Loucy (cell line): ENCODE results near the gene NGEF.

Source experiments
- H2AFZ ChIP-seq: fragments of 200-600 bp; sonication (generic); 2 replicates; pipeline ENCODE4 v1.6.0; 2016; ENCODE audit warnings: antibody characterized with exemption, mild to moderate bottlenecking, low read length, moderate library complexity
- H3F3A ChIP-seq: fragments of 200-600 bp; 2 replicates; pipeline ENCODE4 v1.6.0; 2016; ENCODE audit warnings: antibody characterized with exemption, low read depth, mild to moderate bottlenecking
- H3K27me3 ChIP-seq: fragments of 200-600 bp; sonication (generic); 2 replicates; pipeline ENCODE4 v1.6.1; 2014; ENCODE audit warnings: low read length, mild to moderate bottlenecking; ENCODE audit not compliant: insufficient read depth, poor library complexity, severe bottlenecking
- H3K36me3 ChIP-seq: fragments of 200-600 bp; sonication (generic); 2 replicates; pipeline ENCODE4 v1.6.1; 2016; ENCODE audit warnings: low read length; ENCODE audit not compliant: insufficient read depth
- H3K4me1 ChIP-seq: fragments of 200-600 bp; sonication (generic); 2 replicates; pipeline ENCODE4 v1.5.1; 2014; ENCODE audit warnings: low read length, mild to moderate bottlenecking; ENCODE audit not compliant: insufficient read depth, poor library complexity, severe bottlenecking
- H3K4me2 ChIP-seq: fragments of 200-600 bp; sonication (generic); 2 replicates; pipeline ENCODE4 v1.6.0; 2014; ENCODE audit warnings: antibody characterized with exemption, low read length, low read depth, mild to moderate bottlenecking; ENCODE audit not compliant: poor library complexity, severe bottlenecking
- H3K4me3 ChIP-seq: fragments of 200-600 bp; sonication (generic); 2 replicates; pipeline ENCODE4 v1.5.1; 2014; ENCODE audit warnings: low read length, mild to moderate bottlenecking, mixed read lengths; ENCODE audit not compliant: poor library complexity, severe bottlenecking
- H3K79me2 ChIP-seq: fragments of 200-600 bp; sonication (generic); 2 replicates; pipeline ENCODE4 v1.6.1; 2014; ENCODE audit warnings: low read length; ENCODE audit not compliant: insufficient read depth
- H3K9ac ChIP-seq: fragments of 200-600 bp; sonication (generic); 2 replicates; pipeline ENCODE4 v1.6.0; 2014; ENCODE audit warnings: mild to moderate bottlenecking, low read depth, low read length, moderate library complexity; ENCODE audit not compliant: poor library complexity, severe bottlenecking
- H3K9me2 ChIP-seq: fragments of 200-600 bp; sonication (generic); replicated peaks from 2 replicates; pipeline ENCODE4 v1.6.1; 2016; ENCODE audit warnings: low read depth, low read length, mixed read lengths
- H3K9me3 ChIP-seq: fragments of 200-600 bp; sonication (generic); 2 replicates; pipeline ENCODE4 v1.6.1; 2014; ENCODE audit warnings: mild to moderate bottlenecking, antibody characterized with exemption, low read length, low read depth; ENCODE audit not compliant: insufficient read depth
- H4K20me1 ChIP-seq: fragments of 200-600 bp; sonication (generic); 2 replicates; pipeline ENCODE4 v1.6.0; 2014; ENCODE audit warnings: antibody characterized with exemption, low read length, mild to moderate bottlenecking; ENCODE audit not compliant: insufficient read depth, poor library complexity, severe bottlenecking
- EZH2phosphoT487 ChIP-seq: fragments of 200-600 bp; IDR thresholded peaks from 2 replicates; pipeline ENCODE4 v1.6.1; 2018; ENCODE audit warnings: antibody characterized with exemption, mild to moderate bottlenecking, moderate library complexity, borderline replicate concordance
- TF ChIP-seq, protein P1 (sequence below): fragments of 200-600 bp; sonication (generic); conservative IDR thresholded peaks from 2 replicates; pipeline ENCODE4 v1.5.1; 2014; ENCODE audit warnings: mild to moderate bottlenecking, antibody characterized with exemption, low read length

NGEF gene

DNA sequence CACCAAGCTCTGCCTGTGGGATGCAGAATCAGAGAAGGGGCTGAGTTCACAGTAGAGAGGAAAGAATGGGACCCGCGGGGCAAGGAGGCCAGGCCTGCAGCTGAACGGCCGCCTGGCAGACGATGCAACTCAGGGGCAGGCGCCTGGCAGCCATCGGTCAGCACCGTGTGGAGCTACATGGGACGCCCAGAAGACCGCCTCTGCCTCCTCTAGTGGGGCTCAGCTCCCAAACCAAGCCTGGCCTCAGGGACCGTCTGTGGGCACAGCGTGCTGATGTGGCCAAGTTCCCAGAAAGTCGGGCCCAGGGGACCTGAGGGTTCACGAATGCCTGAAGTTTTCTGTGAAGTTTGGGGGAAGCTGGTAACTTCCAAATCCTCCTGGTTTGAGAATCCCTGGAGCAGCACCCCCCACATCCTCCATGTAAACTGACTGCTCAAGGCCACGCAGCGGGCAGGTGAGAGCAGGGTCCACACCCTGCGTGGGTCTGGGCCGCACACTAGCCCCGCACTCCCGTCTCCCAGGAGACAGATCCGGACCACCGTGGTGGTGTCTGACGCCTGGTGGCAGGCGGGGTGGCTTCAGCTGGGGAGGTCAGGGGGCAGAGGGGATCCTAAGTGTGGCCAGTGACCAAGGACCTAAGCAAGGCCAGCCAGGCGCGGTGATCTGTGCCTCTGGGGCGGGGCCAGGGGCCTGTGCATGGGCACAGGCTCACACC is 128.3 kb downstream of the NGEF start:
- Histone ChIP-seq H3K36me3 (no peaks in the 10 kb centered on the region), H3K9ac (no peak overlapping the region), H3K4me3 (no peak overlapping the region), H3K79me2 (no peaks in the 10 kb centered on the region), H3K27me3 (no peaks in the 10 kb centered on the region), H3F3A (no peaks in the 10 kb centered on the region), H3K9me2 (no peaks in the 10 kb centered on the region), H2AFZ (no peak overlapping the region), H3K9me3 (no peaks in the 10 kb centered on the region), H3K4me2 (no peak overlapping the region), H3K4me1 (no peaks in the 10 kb centered on the region), H4K20me1 (no peaks in the 10 kb centered on the region)
- TF ChIP-seq, protein P1, sequence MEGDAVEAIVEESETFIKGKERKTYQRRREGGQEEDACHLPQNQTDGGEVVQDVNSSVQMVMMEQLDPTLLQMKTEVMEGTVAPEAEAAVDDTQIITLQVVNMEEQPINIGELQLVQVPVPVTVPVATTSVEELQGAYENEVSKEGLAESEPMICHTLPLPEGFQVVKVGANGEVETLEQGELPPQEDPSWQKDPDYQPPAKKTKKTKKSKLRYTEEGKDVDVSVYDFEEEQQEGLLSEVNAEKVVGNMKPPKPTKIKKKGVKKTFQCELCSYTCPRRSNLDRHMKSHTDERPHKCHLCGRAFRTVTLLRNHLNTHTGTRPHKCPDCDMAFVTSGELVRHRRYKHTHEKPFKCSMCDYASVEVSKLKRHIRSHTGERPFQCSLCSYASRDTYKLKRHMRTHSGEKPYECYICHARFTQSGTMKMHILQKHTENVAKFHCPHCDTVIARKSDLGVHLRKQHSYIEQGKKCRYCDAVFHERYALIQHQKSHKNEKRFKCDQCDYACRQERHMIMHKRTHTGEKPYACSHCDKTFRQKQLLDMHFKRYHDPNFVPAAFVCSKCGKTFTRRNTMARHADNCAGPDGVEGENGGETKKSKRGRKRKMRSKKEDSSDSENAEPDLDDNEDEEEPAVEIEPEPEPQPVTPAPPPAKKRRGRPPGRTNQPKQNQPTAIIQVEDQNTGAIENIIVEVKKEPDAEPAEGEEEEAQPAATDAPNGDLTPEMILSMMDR, result no peak
- TF ChIP-seq EZH2phosphoT487, result no peak

GRCh38 chr2:232884001-232884421 is 129.0 kb downstream of the NGEF start:
- TF ChIP-seq, protein P1, result no peak
- TF ChIP-seq EZH2phosphoT487, result no peak
- H4K20me1 ChIP-seq, result no peaks in the 10 kb centered on the region

GRCh38 chr2:232883116-232883721 is 129.8 kb downstream of the NGEF start:
- no peak overlapping the region for H2AFZ ChIP-seq
- no peak overlapping the region for H3K9ac ChIP-seq
- H3K27me3 ChIP-seq, result no peaks in the 10 kb centered on the region
- no peaks in the 10 kb centered on the region for H4K20me1 ChIP-seq
- no peak for TF ChIP-seq EZH2phosphoT487
- TF ChIP-seq, protein P1, result no peak
- no peaks in the 10 kb centered on the region for H3K4me1 ChIP-seq
- H3K9me3 ChIP-seq, result no peaks in the 10 kb centered on the region
- H3K79me2 ChIP-seq, result no peaks in the 10 kb centered on the region
- no peaks in the 10 kb centered on the region for H3K9me2 ChIP-seq
- no peak overlapping the region for H3K4me2 ChIP-seq
- H3K4me3 ChIP-seq, result no peak overlapping the region
- H3K36me3 ChIP-seq, result no peaks in the 10 kb centered on the region
- no peaks in the 10 kb centered on the region for H3F3A ChIP-seq

More at GRCh38 chr2:232884001-232884421, 129.0 kb downstream of the NGEF start:
- H3F3A ChIP-seq, result no peaks in the 10 kb centered on the region
- no peak overlapping the region for H3K9ac ChIP-seq
- H3K9me2 ChIP-seq, result no peaks in the 10 kb centered on the region
- no peaks in the 10 kb centered on the region for H3K9me3 ChIP-seq
- no peaks in the 10 kb centered on the region for H3K4me1 ChIP-seq
- no peak overlapping the region for H3K4me2 ChIP-seq
- H2AFZ ChIP-seq, result no peak overlapping the region
- H3K79me2 ChIP-seq, result no peaks in the 10 kb centered on the region
- no peak overlapping the region for H3K4me3 ChIP-seq
- no peaks in the 10 kb centered on the region for H3K27me3 ChIP-seq
- no peaks in the 10 kb centered on the region for H3K36me3 ChIP-seq
